Astrocyte of the cerebellum (primary cell): ENCODE measurements around the gene DPP10.

ENCODE experiments used
- DNase-seq: peaks from one replicate; pipeline ENCODE4 v3.0.0-alpha.2; 2011; ENCODE audit warnings: low read depth
- H3K4me3 ChIP-seq: 2 replicates; pipeline ENCODE4 v1.5.1; 2011; ENCODE audit warnings: mild to moderate bottlenecking, low read depth, low read length, moderate library complexity
- in situ Hi-C: cut with HindIII; loops from 2 replicates; pipeline ENCODE4 v1.10.0; 2017; ENCODE audit warnings: low sequenced_read_pairs
- TF ChIP-seq, protein P1 (sequence below): IDR thresholded peaks from 2 replicates; pipeline ENCODE4 v1.5.1; 2012; ENCODE audit warnings: low read length, low read depth, moderate library complexity, mild to moderate bottlenecking; ENCODE audit errors: missing control alignments

DPP10 gene

GRCh38 chr2:115574667-115575066 is 1132.2 kb downstream of the DPP10 start:
- H3K4me3 ChIP-seq: no peak overlapping the region
- TF ChIP-seq, protein P1, sequence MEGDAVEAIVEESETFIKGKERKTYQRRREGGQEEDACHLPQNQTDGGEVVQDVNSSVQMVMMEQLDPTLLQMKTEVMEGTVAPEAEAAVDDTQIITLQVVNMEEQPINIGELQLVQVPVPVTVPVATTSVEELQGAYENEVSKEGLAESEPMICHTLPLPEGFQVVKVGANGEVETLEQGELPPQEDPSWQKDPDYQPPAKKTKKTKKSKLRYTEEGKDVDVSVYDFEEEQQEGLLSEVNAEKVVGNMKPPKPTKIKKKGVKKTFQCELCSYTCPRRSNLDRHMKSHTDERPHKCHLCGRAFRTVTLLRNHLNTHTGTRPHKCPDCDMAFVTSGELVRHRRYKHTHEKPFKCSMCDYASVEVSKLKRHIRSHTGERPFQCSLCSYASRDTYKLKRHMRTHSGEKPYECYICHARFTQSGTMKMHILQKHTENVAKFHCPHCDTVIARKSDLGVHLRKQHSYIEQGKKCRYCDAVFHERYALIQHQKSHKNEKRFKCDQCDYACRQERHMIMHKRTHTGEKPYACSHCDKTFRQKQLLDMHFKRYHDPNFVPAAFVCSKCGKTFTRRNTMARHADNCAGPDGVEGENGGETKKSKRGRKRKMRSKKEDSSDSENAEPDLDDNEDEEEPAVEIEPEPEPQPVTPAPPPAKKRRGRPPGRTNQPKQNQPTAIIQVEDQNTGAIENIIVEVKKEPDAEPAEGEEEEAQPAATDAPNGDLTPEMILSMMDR: no peak
- no peak for DNase-seq
- in situ Hi-C loops: no loop called here

GRCh38 chr2:115580784-115581183 is 1138.3 kb downstream of the DPP10 start:
- in situ Hi-C loops: no loop called here
- TF ChIP-seq, protein P1: no peak
- no peak overlapping the region for H3K4me3 ChIP-seq
- no peak for DNase-seq

DNA sequence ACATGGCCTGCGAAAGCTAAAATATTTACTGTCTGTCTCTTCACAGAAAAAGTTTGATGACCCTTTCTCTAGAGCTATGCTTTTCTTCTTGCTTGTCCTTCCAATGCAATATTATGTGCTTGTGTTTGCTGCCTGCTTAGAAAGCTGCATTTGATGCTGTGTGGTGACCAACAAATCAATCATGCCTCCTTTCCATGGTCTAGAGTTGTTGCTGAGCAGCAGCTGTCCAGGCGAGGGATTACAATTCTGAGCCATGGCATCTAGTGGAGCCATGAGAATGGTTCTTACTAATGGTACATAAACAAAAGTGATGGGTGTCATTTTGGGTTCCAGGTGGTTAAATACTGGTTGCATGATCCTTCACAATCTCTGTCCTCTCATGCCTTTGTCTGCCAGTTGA is 1142.1 kb downstream of the DPP10 start:
- H3K4me3 ChIP-seq: no peak overlapping the region
- TF ChIP-seq, protein P1: no peak
- no peak for DNase-seq
- in situ Hi-C loops: no loop called here

GRCh38 chr2:115596659-115597375 is 1154.4 kb downstream of the DPP10 start:
- in situ Hi-C loops: no loop called here
- DNase-seq: no peak
- TF ChIP-seq, protein P1: no peak
- no peak overlapping the region for H3K4me3 ChIP-seq

DNA sequence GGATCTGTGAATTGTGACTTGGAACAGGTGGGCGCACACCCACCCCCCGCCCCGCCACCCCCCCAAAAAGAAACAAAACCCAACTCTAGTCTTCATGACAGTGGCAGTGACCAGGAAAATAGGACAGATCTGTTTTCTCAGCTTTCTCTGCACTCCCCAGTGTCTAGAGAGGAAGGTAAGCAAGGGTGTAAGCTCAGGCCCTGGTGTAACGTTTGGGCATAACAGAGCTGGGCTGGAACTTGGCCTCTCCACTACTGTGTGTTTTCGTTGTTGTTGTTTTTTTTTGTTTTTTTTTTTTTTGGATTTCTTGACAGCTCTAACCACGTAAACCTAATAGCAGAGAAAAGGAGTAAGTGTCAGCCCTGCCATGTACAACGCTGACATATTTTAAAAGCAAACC is 1160.8 kb downstream of the DPP10 start:
- no peak overlapping the region for H3K4me3 ChIP-seq
- no peak for DNase-seq
- in situ Hi-C loops: no loop called here
- TF ChIP-seq, protein P1: no peak

DNA sequence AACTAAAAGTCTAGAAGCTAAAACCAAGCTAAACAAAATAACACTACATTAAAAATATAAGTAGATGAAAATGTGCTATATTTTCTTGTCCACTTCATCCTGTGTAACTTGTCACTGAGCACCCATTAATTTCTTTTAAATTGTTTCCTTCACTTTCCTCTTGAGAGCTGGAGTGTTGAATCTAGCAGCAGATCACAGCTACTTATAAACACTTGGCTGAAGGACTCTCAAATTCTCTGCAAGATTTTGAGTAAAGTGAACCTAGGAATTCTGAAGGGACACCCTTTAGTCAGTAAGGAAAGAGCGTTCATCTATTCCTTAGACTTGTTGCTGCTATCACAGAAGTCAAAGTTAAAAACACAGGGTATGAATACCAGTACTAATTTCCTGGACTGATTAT is 1163.9 kb downstream of the DPP10 start:
- TF ChIP-seq, protein P1: no peak
- no peak overlapping the region for H3K4me3 ChIP-seq
- no peak for DNase-seq
- in situ Hi-C loops: no loop called here
